ENCODE measurements around the gene CRLF3. TPM values are rescaled to one million over a fixed set of nuclear protein-coding genes. Genes with fewer than 3 reads are reported as not detected.

CRLF3 gene
- total and polyA plus RNA-seq, 10 of the 15 experiments (the other 5 are each of a cell fraction or from before 2014, with no cell fraction given): 10.0 to 39.2 (median 26.7) TPM

- TF ChIP-seq ATF2 (IDR thresholded peaks at IDR 0.05; ENCODE audit: low read length) (peak; percentile 33; the same call in 1 of the 2 replicates), BCL11A (IDR thresholded peaks at IDR 0.05; ENCODE audit: low read depth, low read length) (no peak), ZNF622 (IDR thresholded peaks at IDR 0.05) (no peak), ZNF207 (IDR thresholded peaks at IDR 0.05; ENCODE audit: borderline replicate concordance) (no peak), YBX1 (IDR thresholded peaks at IDR 0.05) (no peak), NFYA (IDR thresholded peaks at IDR 0.05; ENCODE audit: borderline replicate concordance, low read depth, low read length) (no peak), SKIL (IDR thresholded peaks at IDR 0.05; ENCODE audit: low read depth, poor library complexity, severe bottlenecking) (no peak), SUPT20H (IDR thresholded peaks at IDR 0.05; ENCODE audit: borderline replicate concordance, control insufficient read depth, low read depth, low read length) (no peak), RELB (IDR thresholded peaks at IDR 0.05; ENCODE audit: low read depth) (0 out of 2 replicates have a peak, but pooled peaks have one; percentile 48), SIX5 (IDR thresholded peaks at IDR 0.05; ENCODE audit: low read depth, low read length, severe bottlenecking) (no peak), POU2F2 (IDR thresholded peaks at IDR 0.05; ENCODE audit: borderline replicate concordance, low read depth, low read length) (no peak), SREBF1 (IDR thresholded peaks at IDR 0.05; ENCODE audit: low read length) (no peak), RAD21 (IDR thresholded peaks at IDR 0.05; ENCODE audit: insufficient read depth, low read depth, low read length) (no peak), WRNIP1 (IDR thresholded peaks at IDR 0.05; ENCODE audit: borderline replicate concordance, low read depth, low read length) (no peak), FOXK2 (IDR thresholded peaks at IDR 0.05) (no peak), SPI1 (IDR thresholded peaks at IDR 0.05; ENCODE audit: borderline replicate concordance, insufficient read depth, low read depth, low read length) (no peak), SRF (IDR thresholded peaks at IDR 0.05; ENCODE audit: low read depth in 2 of 2, low read length in 2 of 2) (no peak), JUNB (IDR thresholded peaks at IDR 0.05) (no peak), MYB (IDR thresholded peaks at IDR 0.05; ENCODE audit: borderline replicate concordance, low read depth, low read length) (no peak), NFXL1 (IDR thresholded peaks at IDR 0.05; ENCODE audit: borderline replicate concordance) (no peak), SP1 (IDR thresholded peaks at IDR 0.05; ENCODE audit: low read depth, low read length) (no peak), CEBPB (IDR thresholded peaks at IDR 0.05; ENCODE audit: borderline replicate concordance in 1 of 2, low read depth in 2 of 2, low read length in 2 of 2) (no peak)
- TF ChIP-seq, protein P1, sequence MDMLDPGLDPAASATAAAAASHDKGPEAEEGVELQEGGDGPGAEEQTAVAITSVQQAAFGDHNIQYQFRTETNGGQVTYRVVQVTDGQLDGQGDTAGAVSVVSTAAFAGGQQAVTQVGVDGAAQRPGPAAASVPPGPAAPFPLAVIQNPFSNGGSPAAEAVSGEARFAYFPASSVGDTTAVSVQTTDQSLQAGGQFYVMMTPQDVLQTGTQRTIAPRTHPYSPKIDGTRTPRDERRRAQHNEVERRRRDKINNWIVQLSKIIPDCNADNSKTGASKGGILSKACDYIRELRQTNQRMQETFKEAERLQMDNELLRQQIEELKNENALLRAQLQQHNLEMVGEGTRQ (IDR thresholded peaks at IDR 0.05; ENCODE audit: borderline replicate concordance, low read depth, low read length): no peak
- TF ChIP-seq, protein P2, sequence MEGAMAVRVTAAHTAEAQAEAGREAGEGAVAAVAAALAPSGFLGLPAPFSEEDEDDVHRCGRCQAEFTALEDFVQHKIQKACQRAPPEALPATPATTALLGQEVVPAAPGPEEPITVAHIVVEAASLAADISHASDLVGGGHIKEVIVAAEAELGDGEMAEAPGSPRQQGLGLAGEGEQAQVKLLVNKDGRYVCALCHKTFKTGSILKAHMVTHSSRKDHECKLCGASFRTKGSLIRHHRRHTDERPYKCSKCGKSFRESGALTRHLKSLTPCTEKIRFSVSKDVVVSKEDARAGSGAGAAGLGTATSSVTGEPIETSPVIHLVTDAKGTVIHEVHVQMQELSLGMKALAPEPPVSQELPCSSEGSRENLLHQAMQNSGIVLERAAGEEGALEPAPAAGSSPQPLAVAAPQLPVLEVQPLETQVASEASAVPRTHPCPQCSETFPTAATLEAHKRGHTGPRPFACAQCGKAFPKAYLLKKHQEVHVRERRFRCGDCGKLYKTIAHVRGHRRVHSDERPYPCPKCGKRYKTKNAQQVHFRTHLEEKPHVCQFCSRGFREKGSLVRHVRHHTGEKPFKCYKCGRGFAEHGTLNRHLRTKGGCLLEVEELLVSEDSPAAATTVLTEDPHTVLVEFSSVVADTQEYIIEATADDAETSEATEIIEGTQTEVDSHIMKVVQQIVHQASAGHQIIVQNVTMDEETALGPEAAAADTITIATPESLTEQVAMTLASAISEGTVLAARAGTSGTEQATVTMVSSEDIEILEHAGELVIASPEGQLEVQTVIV (IDR thresholded peaks at IDR 0.05; ENCODE audit: borderline replicate concordance, partially characterized antibody): no peak
Observed at GRCh38 chr17:30780343-30780742, 44.1 kb downstream of the CRLF3 start (continued).

Data from GM12878 (cell line).